NB4 (cell line): Measurements from ENCODE around the gene GIT2.

Experiments
- MYC ChIP-seq: IDR thresholded peaks from 2 replicates; pipeline ENCODE4 v1.6.1; 2011; ENCODE audit warnings: low read depth, low read length
- POLR2A ChIP-seq: IDR thresholded peaks from 2 replicates; pipeline ENCODE4 v1.6.1; 2011; ENCODE audit warnings: mild to moderate bottlenecking; ENCODE audit not compliant: insufficient read length; ENCODE audit errors: extremely low read depth
- TF ChIP-seq, protein P1 (sequence below): IDR thresholded peaks from one replicate; pipeline ENCODE4 v1.5.1; 2012; ENCODE audit warnings: low read depth, low read length
- TF ChIP-seq, protein P2 (sequence below): IDR thresholded peaks from 2 replicates; pipeline ENCODE4 v1.6.1; 2011; ENCODE audit warnings: low read depth, low read length

DNA sequence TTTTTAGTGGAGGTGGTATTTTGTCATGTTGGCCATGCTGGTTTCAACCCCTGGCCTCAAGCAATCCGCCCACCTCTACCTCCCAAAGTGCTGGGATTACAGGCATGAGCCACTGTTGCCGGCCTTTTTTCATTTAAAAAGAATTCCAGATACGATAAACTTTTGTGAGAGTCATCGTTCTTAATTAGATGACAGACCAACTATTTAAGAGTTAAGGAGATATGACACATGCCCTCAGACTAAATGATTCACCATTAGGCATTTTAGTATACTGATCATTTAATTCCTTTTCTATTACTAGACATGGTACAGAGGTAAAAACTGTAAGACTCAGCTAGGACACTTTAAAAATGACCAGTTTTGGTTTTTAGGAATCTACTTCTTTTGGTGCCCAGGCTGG is 5.4 kb upstream of the GIT2 start:
- TF ChIP-seq, protein P1, sequence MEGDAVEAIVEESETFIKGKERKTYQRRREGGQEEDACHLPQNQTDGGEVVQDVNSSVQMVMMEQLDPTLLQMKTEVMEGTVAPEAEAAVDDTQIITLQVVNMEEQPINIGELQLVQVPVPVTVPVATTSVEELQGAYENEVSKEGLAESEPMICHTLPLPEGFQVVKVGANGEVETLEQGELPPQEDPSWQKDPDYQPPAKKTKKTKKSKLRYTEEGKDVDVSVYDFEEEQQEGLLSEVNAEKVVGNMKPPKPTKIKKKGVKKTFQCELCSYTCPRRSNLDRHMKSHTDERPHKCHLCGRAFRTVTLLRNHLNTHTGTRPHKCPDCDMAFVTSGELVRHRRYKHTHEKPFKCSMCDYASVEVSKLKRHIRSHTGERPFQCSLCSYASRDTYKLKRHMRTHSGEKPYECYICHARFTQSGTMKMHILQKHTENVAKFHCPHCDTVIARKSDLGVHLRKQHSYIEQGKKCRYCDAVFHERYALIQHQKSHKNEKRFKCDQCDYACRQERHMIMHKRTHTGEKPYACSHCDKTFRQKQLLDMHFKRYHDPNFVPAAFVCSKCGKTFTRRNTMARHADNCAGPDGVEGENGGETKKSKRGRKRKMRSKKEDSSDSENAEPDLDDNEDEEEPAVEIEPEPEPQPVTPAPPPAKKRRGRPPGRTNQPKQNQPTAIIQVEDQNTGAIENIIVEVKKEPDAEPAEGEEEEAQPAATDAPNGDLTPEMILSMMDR = no peak
- TF ChIP-seq, protein P2, sequence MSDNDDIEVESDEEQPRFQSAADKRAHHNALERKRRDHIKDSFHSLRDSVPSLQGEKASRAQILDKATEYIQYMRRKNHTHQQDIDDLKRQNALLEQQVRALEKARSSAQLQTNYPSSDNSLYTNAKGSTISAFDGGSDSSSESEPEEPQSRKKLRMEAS = no peak
- TF ChIP-seq POLR2A = no peak
- TF ChIP-seq MYC = no peak
